ENCODE measurements around the gene PIGU.

The PIGU gene

GRCh38 chr20:34705397-34706301 is 28.8 kb upstream of the PIGU start:
- no peak; the same call in 1 of the 2 replicates for TF ChIP-seq CTCF (IDR thresholded peaks at IDR 0.05; ENCODE audit: low read depth, low read length)
- peak overlapping the region; percentile 83 for H3K4me3 ChIP-seq (ENCODE audit: low read depth, low read length)

GRCh38 chr20:34705008-34705396 is 28.1 kb upstream of the PIGU start:
- TF ChIP-seq CTCF (IDR thresholded peaks at IDR 0.05; ENCODE audit: low read depth, low read length) = no peak

GRCh38 chr20:34704177-34705007 is 27.5 kb upstream of the PIGU start, which contains the start of gene TP53INP2:
TP53INP2 (plus strand) TSS chr20:34704344; CDS start chr20:34708740, 4,396 bp downstream.
- no peak for TF ChIP-seq CTCF (IDR thresholded peaks at IDR 0.05; ENCODE audit: low read depth, low read length)

More at GRCh38 chr20:34705008-34705396, 28.1 kb upstream of the PIGU start:
- peak overlapping the region; percentile 83 for H3K4me3 ChIP-seq (ENCODE audit: low read depth, low read length)

GRCh38 chr20:34703424-34704176 is 26.7 kb upstream of the PIGU start:
- TF ChIP-seq CTCF (IDR thresholded peaks at IDR 0.05; ENCODE audit: low read depth, low read length) = no peak

More at GRCh38 chr20:34704177-34705007, 27.5 kb upstream of the PIGU start, which contains the start of gene TP53INP2:
- H3K4me3 ChIP-seq (ENCODE audit: low read depth, low read length) = peak within 1 kb of the TSS; percentile 83

GRCh38 chr20:34703061-34703423 is 26.1 kb upstream of the PIGU start:
- H3K4me3 ChIP-seq (ENCODE audit: low read depth, low read length) = peak overlapping the region; percentile 83

More at GRCh38 chr20:34703424-34704176, 26.7 kb upstream of the PIGU start:
- peak overlapping the region; percentile 83 for H3K4me3 ChIP-seq (ENCODE audit: low read depth, low read length)

More at GRCh38 chr20:34703061-34703423, 26.1 kb upstream of the PIGU start:
- no peak for TF ChIP-seq CTCF (IDR thresholded peaks at IDR 0.05; ENCODE audit: low read depth, low read length)

Measured in WI38 (cell line).